Activated naive CD8-positive, alpha-beta T cell (primary cell): ENCODE results near the gene PHACTR3.

Experiments
- H3K27ac Mint-ChIP-seq: one replicate; pipeline ENCODE4 v1.8.0; 2021; ENCODE audit warnings: mixed read lengths
- H3K27me3 Mint-ChIP-seq: one replicate; pipeline ENCODE4 v1.8.0; 2021; ENCODE audit warnings: mixed read lengths
- H3K36me3 Mint-ChIP-seq: one replicate; pipeline ENCODE4 v1.8.0; 2021; ENCODE audit warnings: mixed read lengths
- H3K4me1 Mint-ChIP-seq: one replicate; pipeline ENCODE4 v1.8.0; 2021; ENCODE audit warnings: low read depth, mixed read lengths
- H3K4me3 Mint-ChIP-seq: one replicate; pipeline ENCODE4 v1.8.0; 2021; ENCODE audit warnings: mild to moderate bottlenecking, mixed read lengths
- H3K9me3 Mint-ChIP-seq: one replicate; pipeline ENCODE4 v1.8.0; 2021; ENCODE audit warnings: low read depth, mixed read lengths

PHACTR3 gene

DNA sequence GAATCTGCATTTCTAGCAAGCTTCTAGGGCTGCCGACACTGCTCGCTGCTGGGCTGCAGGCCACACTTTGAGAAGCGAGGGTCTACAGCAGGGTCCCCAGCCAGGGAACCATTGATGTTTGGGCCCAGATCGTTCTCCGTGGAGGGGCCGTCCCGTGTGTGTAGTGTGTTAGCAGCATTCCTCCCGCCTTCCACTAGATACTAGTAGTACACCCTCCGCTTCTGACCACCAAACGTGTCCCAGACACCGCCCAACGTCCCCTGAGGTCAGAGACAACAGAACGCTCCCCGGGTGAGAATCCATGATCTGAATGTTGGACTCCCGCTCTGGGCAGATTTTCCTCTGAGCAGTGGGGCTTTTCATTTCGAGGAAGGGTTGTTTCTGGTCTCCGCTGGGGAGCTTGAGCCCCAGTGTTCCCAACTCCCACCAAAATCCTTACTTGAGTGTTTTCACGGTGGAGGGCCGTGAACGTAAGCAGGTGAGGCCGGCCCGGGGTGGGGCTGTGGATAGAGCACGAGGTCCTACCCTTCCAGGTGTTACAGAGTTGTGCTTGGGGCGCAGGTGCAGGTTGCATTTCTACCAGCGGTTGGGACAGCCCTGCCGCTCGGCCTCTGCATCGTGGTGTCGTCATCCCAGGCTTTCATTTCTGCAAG, 204.5 kb downstream of the PHACTR3 start:
- H3K36me3 Mint-ChIP-seq, result no peaks in the 10 kb centered on the region
- H3K9me3 Mint-ChIP-seq, result no peaks in the 10 kb centered on the region
- no peaks in the 10 kb centered on the region for H3K4me1 Mint-ChIP-seq
- peaks cover 2% of the 10 kb centered on the region for H3K27me3 Mint-ChIP-seq
- no peak overlapping the region for H3K4me3 Mint-ChIP-seq
- no peak overlapping the region for H3K27ac Mint-ChIP-seq

DNA sequence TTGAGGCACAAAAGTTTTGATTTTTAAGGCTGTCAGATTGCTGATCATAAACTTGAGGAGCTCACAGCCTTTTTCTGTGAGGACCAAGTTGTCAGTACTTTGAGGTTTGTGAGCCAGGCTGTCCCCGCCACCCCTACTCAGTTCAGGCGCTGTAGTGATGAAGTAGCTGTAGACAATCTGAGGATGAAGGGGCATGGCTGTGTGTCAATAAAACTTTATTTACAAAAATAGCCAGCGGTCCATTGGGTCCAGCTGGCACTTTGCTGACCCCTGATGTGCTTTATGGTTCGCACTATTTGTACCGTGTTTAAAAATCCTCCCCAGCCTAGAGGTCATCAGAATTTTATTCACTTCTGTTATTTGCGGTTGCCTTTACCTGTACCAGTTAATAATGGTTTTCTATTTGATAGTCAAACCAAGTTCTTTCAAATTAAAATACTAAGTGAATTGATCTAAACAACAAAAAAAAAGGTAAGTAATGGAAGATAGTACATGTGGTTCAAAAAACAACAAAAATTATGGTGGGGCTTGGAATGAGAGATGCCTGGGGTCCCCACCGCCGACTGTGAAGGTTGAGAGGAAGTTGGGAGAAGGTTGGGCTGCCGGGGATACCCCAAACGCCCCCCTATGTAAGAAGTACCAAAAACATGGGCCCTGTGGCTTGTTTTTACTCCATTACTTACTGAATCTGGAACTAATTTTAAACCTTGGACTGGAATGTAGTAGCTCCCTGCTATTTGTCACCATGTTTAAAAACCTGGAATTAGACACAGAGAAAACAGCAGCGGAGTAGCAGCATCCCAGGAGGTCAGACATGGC, 205.5 kb downstream of the PHACTR3 start:
- Mint-ChIP-seq H3K27me3 (peaks cover 2% of the 10 kb centered on the region), H3K4me3 (no peak overlapping the region), H3K27ac (no peak overlapping the region), H3K9me3 (no peaks in the 10 kb centered on the region), H3K4me1 (no peaks in the 10 kb centered on the region), H3K36me3 (no peaks in the 10 kb centered on the region)

DNA sequence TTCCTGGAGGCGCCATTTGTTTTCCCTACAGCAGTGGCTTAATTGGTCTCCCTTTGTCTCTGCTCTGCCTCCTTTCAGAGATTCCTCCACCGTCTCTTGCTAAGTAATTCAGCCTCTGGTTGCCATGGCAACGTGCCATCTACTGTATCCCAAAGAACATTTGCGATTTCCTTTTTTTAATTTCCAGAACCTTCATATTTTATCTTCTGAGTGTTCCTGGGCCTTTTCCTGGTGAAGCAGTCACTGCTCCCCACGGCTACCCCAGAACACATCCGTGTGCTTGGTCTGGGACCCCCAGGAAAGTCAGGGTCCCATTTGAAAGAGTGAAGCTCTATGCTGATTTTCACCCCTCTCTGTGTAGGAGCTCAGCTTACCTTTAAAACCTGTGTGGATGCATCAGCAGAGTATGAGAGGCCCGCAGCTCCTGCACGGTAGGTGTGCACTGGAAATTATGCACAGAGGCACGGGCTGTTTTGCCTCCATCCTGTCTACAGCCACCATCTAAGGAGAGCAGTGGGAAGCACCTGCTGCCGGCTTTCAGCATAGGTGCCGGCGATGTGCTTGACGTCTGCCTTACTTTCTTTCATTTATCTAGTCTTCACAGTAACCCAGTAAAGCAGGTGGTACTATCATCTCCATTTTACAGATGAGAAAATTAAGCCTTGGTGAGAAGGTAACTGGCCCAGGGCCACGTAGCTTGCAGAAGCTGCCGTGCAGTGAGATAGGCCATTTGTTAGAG, 206.3 kb downstream of the PHACTR3 start:
- no peaks in the 10 kb centered on the region for H3K4me1 Mint-ChIP-seq
- H3K36me3 Mint-ChIP-seq, result no peaks in the 10 kb centered on the region
- H3K27ac Mint-ChIP-seq, result no peak overlapping the region
- no peaks in the 10 kb centered on the region for H3K9me3 Mint-ChIP-seq
- H3K4me3 Mint-ChIP-seq, result no peak overlapping the region
- no peaks in the 10 kb centered on the region for H3K27me3 Mint-ChIP-seq

DNA sequence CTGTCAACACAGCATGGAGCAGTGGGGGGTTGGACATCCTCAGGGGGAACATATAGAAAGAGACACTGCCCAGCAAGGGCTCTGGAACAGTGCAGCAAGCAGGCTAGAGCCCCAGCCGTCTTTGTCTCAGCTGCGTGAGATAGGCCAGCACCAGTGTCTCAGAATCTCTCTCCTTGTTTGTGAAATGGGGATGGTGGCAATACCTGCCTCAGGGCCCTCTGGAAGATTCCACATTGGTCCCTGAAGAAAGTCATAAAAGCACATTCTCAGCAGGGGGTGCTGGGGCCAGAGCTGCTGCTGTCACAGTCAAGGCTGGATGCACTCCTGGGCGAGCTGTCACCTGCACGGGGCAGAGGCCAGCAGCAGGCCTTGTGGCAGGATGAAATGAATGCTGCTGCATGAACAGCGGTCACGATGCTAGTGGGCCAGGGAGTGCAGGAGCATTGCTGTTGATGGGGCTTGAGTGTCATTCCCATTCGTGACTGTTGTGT, 207.4 kb downstream of the PHACTR3 start:
- no peaks in the 10 kb centered on the region for H3K27me3 Mint-ChIP-seq
- no peaks in the 10 kb centered on the region for H3K9me3 Mint-ChIP-seq
- no peaks in the 10 kb centered on the region for H3K4me1 Mint-ChIP-seq
- H3K4me3 Mint-ChIP-seq, result no peak overlapping the region
- no peak overlapping the region for H3K27ac Mint-ChIP-seq
- no peaks in the 10 kb centered on the region for H3K36me3 Mint-ChIP-seq

DNA sequence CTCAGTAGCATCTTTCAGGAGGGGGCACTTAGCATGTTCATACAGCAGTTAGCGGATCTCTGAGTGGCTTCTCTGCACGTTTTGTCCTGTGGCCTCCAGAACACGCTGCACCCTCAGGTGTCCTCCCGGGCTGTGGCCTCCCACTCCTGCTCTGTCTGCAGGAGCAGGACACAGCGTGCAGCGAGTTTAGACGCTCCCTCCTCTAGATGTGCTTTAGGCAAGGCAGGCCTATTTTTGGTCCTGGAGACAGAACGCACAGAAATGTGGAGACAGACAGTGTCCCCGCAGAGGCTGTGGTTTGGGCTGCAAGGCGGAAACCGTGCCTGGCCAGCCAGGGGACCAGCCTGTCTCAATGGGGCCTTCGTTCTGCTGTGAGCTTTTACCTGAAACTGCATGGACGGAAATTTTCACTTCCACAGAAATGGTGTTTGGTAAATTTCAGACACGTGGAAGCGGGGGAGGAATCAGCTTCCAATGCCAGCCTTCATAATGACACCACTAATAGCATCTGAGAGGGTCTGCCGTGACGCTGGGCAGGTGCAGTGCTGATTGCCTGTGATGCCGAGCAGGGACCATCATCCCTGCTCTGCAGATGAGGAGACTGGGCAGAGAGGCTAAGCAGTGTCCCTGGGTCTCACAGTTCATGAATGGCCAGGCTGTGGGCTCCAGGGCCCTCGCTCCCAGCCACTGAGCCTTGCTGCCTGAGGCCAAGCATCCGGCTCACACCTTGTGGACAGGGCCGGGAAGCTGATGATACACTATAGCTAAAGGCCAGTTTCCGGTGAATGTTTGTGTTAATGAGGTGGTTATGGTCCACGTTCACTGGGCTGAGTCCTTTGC, 208.2 kb downstream of the PHACTR3 start:
- no peaks in the 10 kb centered on the region for H3K4me1 Mint-ChIP-seq
- H3K4me3 Mint-ChIP-seq, result no peak overlapping the region
- no peaks in the 10 kb centered on the region for H3K27me3 Mint-ChIP-seq
- H3K27ac Mint-ChIP-seq, result no peak overlapping the region
- no peaks in the 10 kb centered on the region for H3K36me3 Mint-ChIP-seq
- no peaks in the 10 kb centered on the region for H3K9me3 Mint-ChIP-seq

DNA sequence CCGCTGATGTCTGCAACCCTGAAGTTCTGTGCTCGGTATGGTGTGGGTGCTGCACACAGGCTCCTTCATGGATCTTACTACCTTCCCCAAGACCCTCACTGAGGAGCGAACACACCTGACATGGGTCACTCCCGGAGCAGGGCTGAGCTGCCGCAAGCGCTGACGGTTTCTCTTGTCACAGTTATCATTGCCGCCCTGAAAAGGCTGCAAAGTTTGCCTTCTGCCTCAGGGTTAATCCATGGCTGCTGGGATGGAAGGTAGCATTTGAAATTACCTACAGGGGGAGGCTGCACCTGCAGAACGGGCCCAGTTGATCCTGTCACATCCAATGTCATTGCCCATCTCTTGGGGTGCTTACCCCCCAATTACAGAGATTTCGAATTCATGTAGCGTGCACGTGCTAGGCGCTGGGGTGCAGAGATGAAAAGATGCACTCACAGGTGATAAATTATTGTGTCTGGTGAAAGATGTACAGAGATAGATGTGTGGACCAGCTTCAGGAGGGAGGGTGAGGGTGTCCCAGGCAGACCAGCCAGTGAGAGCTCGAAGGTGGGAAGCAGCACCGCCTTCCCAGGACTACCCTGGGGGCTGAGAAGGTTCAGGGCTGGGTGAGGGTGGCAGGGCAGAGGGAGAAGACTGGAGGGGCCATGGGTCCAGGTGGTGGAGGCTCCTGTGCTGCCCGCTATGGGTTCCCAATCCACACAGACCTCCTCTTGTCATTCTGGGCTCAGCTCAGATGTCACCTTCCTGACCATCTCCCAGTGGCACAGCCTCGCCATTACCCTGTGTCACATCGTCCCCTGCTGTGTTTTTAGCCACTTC, 209.0 kb downstream of the PHACTR3 start:
- no peak overlapping the region for H3K4me3 Mint-ChIP-seq
- no peaks in the 10 kb centered on the region for H3K27me3 Mint-ChIP-seq
- no peaks in the 10 kb centered on the region for H3K4me1 Mint-ChIP-seq
- H3K27ac Mint-ChIP-seq, result no peak overlapping the region
- no peaks in the 10 kb centered on the region for H3K9me3 Mint-ChIP-seq
- no peaks in the 10 kb centered on the region for H3K36me3 Mint-ChIP-seq

DNA sequence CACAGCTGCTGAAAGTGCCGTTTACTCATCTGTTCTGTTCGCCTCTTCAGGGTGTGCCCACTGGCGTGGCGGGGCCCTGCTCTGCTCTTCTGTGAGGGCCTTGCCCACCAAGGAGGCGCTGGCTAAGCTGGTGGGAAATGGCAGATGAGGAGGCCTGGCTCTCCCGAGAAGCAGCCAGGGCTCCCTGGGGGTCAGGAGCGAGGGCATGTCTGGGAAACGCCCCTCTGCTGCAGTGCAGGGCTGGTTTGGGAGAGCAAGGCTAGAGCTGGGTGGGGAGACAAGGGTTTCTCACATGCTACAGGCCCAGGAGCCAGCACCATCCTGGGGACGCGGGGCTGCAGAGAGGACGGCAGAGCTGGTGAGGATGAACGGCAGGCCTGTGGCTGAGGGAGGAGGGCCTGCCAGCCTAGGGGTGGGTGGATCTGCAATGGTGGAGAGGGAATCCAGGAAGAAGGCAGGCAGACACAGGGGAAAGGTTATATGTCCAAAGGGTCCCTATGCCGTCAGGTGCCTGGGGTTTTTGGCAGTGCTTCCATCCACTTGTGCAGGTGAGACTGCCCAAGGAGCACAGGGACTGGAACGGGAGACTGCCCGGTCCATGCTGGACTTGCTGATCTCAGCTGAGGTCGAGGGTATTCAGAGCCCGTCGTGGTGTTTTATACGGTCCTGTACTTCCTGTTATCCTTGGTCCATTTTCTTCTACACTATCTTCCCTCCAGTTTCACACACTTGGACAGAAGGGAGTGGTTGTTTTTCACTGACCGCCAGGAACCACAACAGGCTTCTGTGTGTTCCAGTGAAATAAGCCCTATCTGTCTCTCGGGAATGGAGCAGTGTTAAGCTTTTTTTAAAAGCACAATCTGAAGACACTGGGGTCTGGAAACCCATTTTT, 209.9 kb downstream of the PHACTR3 start:
- Mint-ChIP-seq H3K4me1 (no peaks in the 10 kb centered on the region), H3K27ac (no peak overlapping the region), H3K9me3 (no peaks in the 10 kb centered on the region), H3K4me3 (no peak overlapping the region), H3K27me3 (no peaks in the 10 kb centered on the region), H3K36me3 (no peaks in the 10 kb centered on the region)

DNA sequence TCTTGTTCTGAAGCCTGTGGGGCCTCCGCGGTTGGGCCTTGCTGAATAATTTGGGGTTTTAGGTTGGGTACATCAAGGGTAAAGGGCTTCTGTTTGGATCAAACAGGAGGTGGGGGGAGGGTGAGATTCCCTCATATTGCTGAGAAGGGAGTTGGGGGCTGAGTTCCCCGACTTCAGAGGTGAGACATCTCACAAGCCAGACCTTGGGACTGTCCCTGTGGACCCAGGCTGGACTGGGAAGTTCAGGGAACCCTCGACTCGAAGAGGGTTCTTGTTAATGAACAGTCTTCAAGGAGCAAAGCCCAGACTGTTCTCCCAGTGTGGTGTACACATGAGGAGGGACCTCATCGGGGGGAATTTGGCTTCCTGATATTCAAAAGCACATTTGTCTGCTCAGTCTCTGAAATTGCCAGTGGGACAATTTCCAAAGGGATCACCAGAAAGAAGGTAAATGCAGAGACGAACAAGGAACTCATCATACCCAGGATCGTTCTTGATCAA, 210.6 kb downstream of the PHACTR3 start:
- H3K27me3 Mint-ChIP-seq, result no peaks in the 10 kb centered on the region
- H3K36me3 Mint-ChIP-seq, result no peaks in the 10 kb centered on the region
- no peaks in the 10 kb centered on the region for H3K4me1 Mint-ChIP-seq
- H3K27ac Mint-ChIP-seq, result no peak overlapping the region
- no peaks in the 10 kb centered on the region for H3K9me3 Mint-ChIP-seq
- no peak overlapping the region for H3K4me3 Mint-ChIP-seq

DNA sequence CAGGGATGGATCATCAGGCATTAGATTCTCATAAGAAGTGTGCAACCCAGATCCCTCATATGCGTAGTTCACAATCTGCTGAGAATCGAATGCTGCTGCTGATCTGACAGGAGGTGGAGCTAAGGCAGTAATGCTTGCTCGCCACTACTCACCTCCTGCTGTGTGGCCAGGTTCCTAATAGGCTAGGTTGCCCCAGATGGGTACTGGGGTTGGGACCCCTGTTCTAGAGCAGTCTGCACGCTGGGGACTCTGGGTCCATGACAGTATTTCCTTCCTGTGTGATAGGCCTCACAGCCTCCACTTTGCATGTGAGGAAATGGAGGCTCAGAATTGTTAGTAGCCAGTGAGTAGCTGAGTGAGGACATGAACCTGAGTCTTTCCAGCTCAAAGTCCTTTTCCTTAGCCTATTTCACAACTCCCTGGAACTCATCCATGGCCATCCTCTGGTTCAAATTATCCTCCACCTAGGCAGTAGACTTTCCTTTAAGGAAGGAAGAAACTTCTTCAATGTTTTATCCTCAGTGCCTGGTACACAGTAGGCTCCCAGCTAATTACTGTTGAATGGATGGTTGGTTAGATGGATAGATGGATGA, 211.9 kb downstream of the PHACTR3 start:
- Mint-ChIP-seq H3K36me3 (no peaks in the 10 kb centered on the region), H3K4me1 (no peaks in the 10 kb centered on the region), H3K4me3 (no peak overlapping the region), H3K27ac (no peak overlapping the region), H3K27me3 (no peaks in the 10 kb centered on the region), H3K9me3 (no peaks in the 10 kb centered on the region)

DNA sequence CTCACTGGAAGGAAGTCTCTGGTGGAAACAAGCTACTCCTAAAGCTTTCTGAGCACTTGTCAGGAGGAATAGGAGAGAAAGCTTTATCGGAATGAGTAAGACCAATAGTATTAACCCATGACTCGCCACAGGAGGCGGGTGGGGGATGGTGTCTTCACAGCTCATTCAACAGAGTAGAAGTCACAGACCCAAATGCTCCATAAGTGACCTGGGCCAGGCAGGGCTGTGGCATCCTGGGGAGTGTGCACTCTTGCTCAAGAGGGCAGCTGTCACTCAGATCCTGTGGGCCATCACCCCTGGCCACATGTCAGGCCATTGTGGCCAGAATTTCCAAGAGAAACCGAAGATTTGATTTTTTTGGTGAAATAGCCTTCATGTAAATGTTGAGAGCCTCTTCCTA, 213.1 kb downstream of the PHACTR3 start:
- H3K4me1 Mint-ChIP-seq, result no peaks in the 10 kb centered on the region
- H3K36me3 Mint-ChIP-seq, result no peaks in the 10 kb centered on the region
- no peaks in the 10 kb centered on the region for H3K27me3 Mint-ChIP-seq
- no peak overlapping the region for H3K27ac Mint-ChIP-seq
- H3K9me3 Mint-ChIP-seq, result no peaks in the 10 kb centered on the region
- H3K4me3 Mint-ChIP-seq, result no peak overlapping the region

DNA sequence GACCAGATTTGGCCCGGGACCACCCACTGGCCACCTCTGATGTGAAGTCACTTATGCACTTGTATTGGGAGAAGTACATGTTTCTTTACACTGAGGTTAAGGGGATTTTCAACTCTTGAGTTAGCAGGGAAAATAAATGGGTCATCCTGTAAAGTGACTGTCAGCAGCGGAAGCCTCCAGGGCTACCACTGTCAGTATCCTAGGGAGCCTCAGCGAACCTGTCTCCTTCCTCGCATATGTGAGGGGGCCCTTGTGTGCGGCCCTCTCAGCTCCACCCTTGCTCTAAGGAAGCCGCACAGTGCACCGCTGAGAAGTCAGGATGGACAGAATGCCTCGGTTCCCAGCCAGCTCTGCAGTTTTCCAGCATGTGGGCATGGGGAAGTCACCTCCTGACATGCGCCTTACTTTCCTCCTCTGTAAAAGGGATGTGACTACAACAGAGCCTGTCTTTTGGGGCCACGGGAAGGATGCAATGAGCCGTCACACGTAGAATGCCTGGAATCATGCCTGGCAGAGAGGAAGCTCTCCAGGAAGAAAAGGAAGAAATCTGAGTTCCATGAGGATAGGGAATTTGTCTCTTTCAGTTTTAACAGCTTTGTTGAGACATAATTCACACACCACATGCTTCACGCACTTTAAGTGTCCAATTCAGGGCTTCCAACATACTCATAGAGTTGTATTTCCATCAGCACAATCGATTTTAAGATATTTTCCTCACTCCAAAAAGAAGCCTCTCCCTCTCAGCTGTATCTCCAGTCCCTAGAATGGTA, 213.7 kb downstream of the PHACTR3 start:
- no peaks in the 10 kb centered on the region for H3K9me3 Mint-ChIP-seq
- no peaks in the 10 kb centered on the region for H3K27me3 Mint-ChIP-seq
- no peak overlapping the region for H3K27ac Mint-ChIP-seq
- no peak overlapping the region for H3K4me3 Mint-ChIP-seq
- H3K36me3 Mint-ChIP-seq, result no peaks in the 10 kb centered on the region
- H3K4me1 Mint-ChIP-seq, result no peaks in the 10 kb centered on the region

DNA sequence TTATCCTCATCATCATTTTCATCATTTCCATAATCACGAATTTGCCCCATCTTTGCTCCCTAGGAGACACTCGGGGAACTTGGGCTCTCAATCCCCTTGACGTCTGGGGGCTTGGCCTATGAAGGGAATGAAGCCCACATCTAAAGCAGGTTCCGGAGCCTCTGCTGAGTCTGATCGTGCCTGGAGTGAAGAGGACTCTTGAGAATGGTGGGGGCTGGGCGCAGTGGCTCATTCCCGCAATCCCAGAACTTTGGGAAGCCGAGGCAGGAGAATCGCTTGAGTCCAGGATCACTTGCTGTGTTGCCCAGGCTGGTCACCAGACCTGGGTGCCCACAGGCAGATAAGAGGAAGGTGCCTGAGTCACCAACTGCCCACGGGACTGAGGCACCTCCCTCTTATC, 214.6 kb downstream of the PHACTR3 start:
- H3K36me3 Mint-ChIP-seq, result no peaks in the 10 kb centered on the region
- no peaks in the 10 kb centered on the region for H3K4me1 Mint-ChIP-seq
- no peak overlapping the region for H3K4me3 Mint-ChIP-seq
- no peaks in the 10 kb centered on the region for H3K27me3 Mint-ChIP-seq
- H3K9me3 Mint-ChIP-seq, result no peaks in the 10 kb centered on the region
- H3K27ac Mint-ChIP-seq, result no peak overlapping the region
